CD4-positive, alpha-beta memory T cell (primary cell): ENCODE measurements around the gene ANKRD24. TPM values are rescaled to one million over a fixed set of nuclear protein-coding genes. Genes with fewer than 3 reads are reported as not detected.
"Not testable (repeated sequence)": the region's sequence is repeated elsewhere in the genome, so short reads cannot be mapped to it uniquely, and the experiment has no call there.

ENCODE experiments used
- CTCF ChIA-PET: fragments of 350-600 bp; sonication (Branson Sonifier 250); formaldehyde crosslinking; loops from one replicate; lab custom pipeline; 2021; ENCODE audit warnings: inconsistent platforms; ENCODE audit not compliant: partially characterized antibody; lab: Charles Lee
- POLR2A ChIA-PET: fragments of 350-600 bp; sonication (Branson Sonifier 250); formaldehyde crosslinking; loops from one replicate; lab custom pipeline; 2021; ENCODE audit not compliant: partially characterized antibody; lab: Charles Lee
- DNase-seq, 5 donors: peaks; one replicate each; pipeline versions ENCODE4 v3.0.0 to v3.0.0-alpha.2; 2020 to 2022; ENCODE audit warnings: mixed read lengths in 1 of 5
- H3K27ac ChIP-seq: one replicate; pipeline ENCODE4 v1.7.0; 2013; ENCODE audit warnings: low read depth, low read length
- H3K27me3 ChIP-seq: 2 replicates; pipeline ENCODE4 v1.7.0; 2013; ENCODE audit warnings: mild to moderate bottlenecking, low read length, moderate library complexity; ENCODE audit not compliant: insufficient read depth
- H3K36me3 ChIP-seq: 2 replicates; pipeline ENCODE4 v1.7.0; 2013; ENCODE audit warnings: mild to moderate bottlenecking, low read length, moderate library complexity; ENCODE audit not compliant: insufficient read depth
- H3K4me1 ChIP-seq: 2 replicates; pipeline ENCODE4 v1.7.0; 2013; ENCODE audit warnings: mild to moderate bottlenecking, low read length, moderate library complexity; ENCODE audit not compliant: insufficient read depth
- H3K4me3 ChIP-seq, 2 donors: one replicate each; pipeline ENCODE4 v1.7.0; 2013; ENCODE audit warnings: low read length in 2 of 2, mild to moderate bottlenecking in 1 of 2
- H3K9me3 ChIP-seq, 2 donors: one replicate each; pipeline ENCODE4 v1.7.0; 2013; ENCODE audit warnings: low read length in 2 of 2, control low read depth in 1 of 2; ENCODE audit not compliant: control insufficient read depth in 1 of 2
- H3K27ac Mint-ChIP-seq, 7 donors: one replicate each; pipeline ENCODE4 v1.8.0; 2020 to 2021; ENCODE audit warnings: mixed read lengths in 7 of 7, mild to moderate bottlenecking in 6 of 7, inconsistent platforms in 3 of 7, moderate library complexity in 3 of 7
- H3K27me3 Mint-ChIP-seq, 2 donors: one replicate each; pipeline ENCODE4 v1.8.0; 2020 to 2021; ENCODE audit warnings: mixed read lengths in 2 of 2
- H3K36me3 Mint-ChIP-seq, 2 donors: one replicate each; pipeline ENCODE4 v1.8.0; 2020 to 2021; ENCODE audit warnings: mixed read lengths in 2 of 2, inconsistent platforms in 1 of 2, mild to moderate bottlenecking in 1 of 2
- H3K4me1 Mint-ChIP-seq, 4 donors: one replicate each; pipeline ENCODE4 v1.8.0; 2020 to 2021; ENCODE audit warnings: mixed read lengths in 4 of 4, mild to moderate bottlenecking in 1 of 4
- H3K4me3 Mint-ChIP-seq, 8 donors: one replicate each; pipeline ENCODE4 v1.8.0; 2020 to 2021; ENCODE audit warnings: mixed read lengths in 8 of 8, mild to moderate bottlenecking in 7 of 8, moderate library complexity in 6 of 8, inconsistent platforms in 3 of 8
- H3K9me3 Mint-ChIP-seq, 8 donors: one replicate each; pipeline ENCODE4 v1.8.0; 2020 to 2021; ENCODE audit warnings: mixed read lengths in 8 of 8, mild to moderate bottlenecking in 5 of 8, inconsistent platforms in 3 of 8, moderate library complexity in 1 of 8
- intact Hi-C: fragments of 100-400 bp; cut with micrococcal nuclease; formaldehyde crosslinking; loops from one replicate; pipeline ENCODE4 v1.15.1; 2023
- polyA plus RNA-seq, 2 donors: library from polyadenylated mRNA; unstranded; fragments of 300-500 nt; fragmentation: Illumina TruSeq; gene quantifications; one replicate each; pipeline ENCODE4 v1.2.3, GENCODE V29; 2021
- total RNA-seq, 2 experiments: library from RNA; stranded (reverse); gene quantifications; one replicate each; pipeline ENCODE4 v1.2.3, GENCODE V29; 2021

ANKRD24 gene
- total and polyA plus RNA-seq, 4 experiments from 2014 or later, result 0.20 to 2.9 (median 1.9) TPM; not detected in 1

DNA sequence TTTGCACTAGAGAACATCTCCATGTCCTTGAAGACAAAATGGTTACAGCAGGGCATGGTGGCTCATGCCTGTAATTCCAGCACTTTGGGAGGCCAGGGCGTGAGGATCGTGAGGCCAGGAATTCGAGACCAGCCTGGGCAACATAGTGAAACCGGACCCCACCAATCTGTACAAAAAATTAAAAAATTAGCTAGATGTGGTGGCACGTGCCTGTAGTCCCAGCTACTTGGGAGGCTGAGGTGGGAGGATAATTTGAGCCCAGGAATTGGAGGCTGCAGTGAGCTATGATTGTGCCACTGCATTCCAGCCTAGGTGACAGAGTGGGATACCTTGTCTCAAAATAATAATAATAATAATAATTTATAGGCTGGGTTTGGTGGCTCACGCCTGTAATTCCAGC lies 47.7 kb downstream of the ANKRD24 start:
- H3K27me3 Mint-ChIP-seq, result peaks cover 3 to 12% of the 10 kb centered on the region in 2 donors
- H3K27ac ChIP-seq, H3K9me3 Mint-ChIP-seq, H3K4me3 ChIP-seq, H3K27ac Mint-ChIP-seq, H3K4me1 ChIP-seq, H3K9me3 ChIP-seq, H3K36me3 ChIP-seq, POLR2A ChIA-PET, H3K4me3 Mint-ChIP-seq, DNase-seq, H3K36me3 Mint-ChIP-seq, H3K4me1 Mint-ChIP-seq, CTCF ChIA-PET, intact Hi-C loops: not testable (repeated sequence)
- H3K27me3 ChIP-seq, result peaks cover 13% of the 10 kb centered on the region

DNA sequence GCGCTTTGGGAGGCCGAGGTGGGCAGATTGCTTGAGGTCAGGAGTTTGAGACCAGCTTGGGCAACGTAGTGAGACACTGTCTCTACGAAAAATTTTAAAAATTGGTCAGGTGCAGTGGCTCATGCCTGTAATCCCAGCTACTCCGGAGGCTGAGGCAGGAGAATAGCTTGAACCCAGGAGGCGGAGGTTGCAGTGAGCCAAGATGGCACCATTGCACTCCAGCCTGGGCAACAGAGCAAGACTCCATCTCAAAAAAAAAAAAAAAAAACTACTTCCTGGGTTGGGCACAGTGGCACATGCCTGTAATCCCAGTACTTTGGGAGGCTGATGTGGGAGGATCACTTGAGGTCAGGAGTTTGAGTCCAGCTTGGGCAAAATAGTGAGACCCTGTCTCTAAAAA lies 49.0 kb downstream of the ANKRD24 start:
- H3K27me3 Mint-ChIP-seq, result peaks cover 3 to 12% of the 10 kb centered on the region in 2 donors
- POLR2A ChIA-PET, DNase-seq, H3K27ac ChIP-seq, H3K4me1 Mint-ChIP-seq, H3K4me1 ChIP-seq, H3K9me3 ChIP-seq, H3K27ac Mint-ChIP-seq, H3K4me3 Mint-ChIP-seq, H3K36me3 Mint-ChIP-seq, intact Hi-C loops, H3K36me3 ChIP-seq, H3K4me3 ChIP-seq, H3K9me3 Mint-ChIP-seq: not testable (repeated sequence)
- CTCF ChIA-PET, result interaction anchor here (1.2 kb wide), 1 partner anchor 23 kb away, joined by 4 read pairs; no protein-coding TSS in a partner anchor
- H3K27me3 ChIP-seq, result peaks cover 13% of the 10 kb centered on the region

DNA sequence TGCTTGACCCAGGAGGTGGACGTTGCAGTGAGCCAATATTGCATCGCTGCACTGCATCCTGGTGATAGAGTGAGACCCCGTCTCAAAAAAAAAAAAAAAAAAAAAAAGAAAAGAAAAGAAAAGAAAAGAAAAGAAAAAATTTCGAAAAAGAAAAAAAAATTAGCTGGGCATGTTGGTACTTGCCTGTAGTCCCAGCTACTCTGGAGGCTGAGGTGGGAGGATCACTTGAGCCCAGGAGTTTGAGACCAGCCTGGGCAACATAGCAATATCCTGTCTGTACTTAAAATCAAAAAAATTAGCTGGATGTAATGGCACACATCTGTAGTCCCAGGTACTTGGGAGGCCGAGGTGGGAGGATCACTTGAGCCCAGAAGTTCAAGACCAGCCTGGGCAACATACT lies 49.6 kb downstream of the ANKRD24 start:
- DNase-seq, H3K27ac ChIP-seq, H3K36me3 Mint-ChIP-seq, H3K9me3 Mint-ChIP-seq, H3K9me3 ChIP-seq, H3K27ac Mint-ChIP-seq, H3K4me3 ChIP-seq, intact Hi-C loops, H3K4me1 Mint-ChIP-seq, H3K4me1 ChIP-seq, H3K36me3 ChIP-seq, H3K4me3 Mint-ChIP-seq: not testable (repeated sequence)
- H3K27me3 ChIP-seq, result peaks cover 13% of the 10 kb centered on the region
- ChIA-PET CTCF (interaction anchor here (0.7 to 1.8 kb wide), 5 partner anchors 10 to 293 kb away, joined by 3 to 7 read pairs (median 4); no protein-coding TSS in a partner anchor), POLR2A (interaction anchor here (1.1 kb wide), 1 partner anchor 15 kb away, joined by 5 read pairs; the partner anchor contains the start of gene YJU2)
- H3K27me3 Mint-ChIP-seq, result peaks cover 3 to 12% of the 10 kb centered on the region in 2 donors

DNA sequence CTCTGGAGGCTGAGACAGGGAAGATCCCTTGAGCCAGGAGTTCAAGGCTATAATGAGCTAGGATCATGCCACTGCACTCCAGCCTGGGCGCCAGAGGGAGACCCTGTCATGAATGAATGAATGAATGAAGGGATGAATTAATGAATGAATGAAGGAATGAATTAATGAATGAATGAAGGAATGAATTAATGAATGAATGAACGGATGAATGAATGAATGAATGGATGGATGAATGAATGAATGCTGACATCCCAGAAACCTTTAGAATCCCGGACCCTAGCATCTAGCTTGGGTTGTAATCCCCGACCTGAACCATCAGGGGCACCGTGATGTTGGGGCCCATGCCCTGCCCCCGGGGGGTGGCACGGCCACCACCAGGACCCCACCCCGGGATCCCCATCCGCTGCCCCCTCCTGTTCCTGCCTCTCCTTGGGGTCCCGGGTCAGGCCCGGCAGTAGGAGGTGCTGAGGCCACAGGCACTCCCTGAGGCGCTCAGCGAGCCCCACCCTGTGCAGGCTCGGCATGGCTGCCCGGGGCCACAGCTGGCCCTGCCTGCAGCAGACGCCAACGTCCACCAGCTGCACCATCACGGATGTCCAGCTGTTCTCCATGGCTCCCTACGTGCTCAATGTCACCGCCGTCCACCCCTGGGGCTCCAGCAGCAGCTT lies 50.3 kb downstream of the ANKRD24 start:
- DNase-seq, result no peak
- Histone ChIP-seq H3K9me3 (no peaks in the 10 kb centered on the region), H3K27me3 (peaks cover 13% of the 10 kb centered on the region), H3K27ac (no peak overlapping the region), H3K4me3 (no peak overlapping the region), H3K4me1 (no peaks in the 10 kb centered on the region), H3K36me3 (no peaks in the 10 kb centered on the region)
- ChIA-PET CTCF (interaction anchor here (0.7 to 1.8 kb wide), 6 partner anchors 10 to 292 kb away, joined by 3 to 7 read pairs (median 4); no protein-coding TSS in a partner anchor), POLR2A (interaction anchor here (1.1 kb wide), 1 partner anchor 14 kb away, joined by 5 read pairs; the partner anchor contains the start of gene YJU2)
- Mint-ChIP-seq H3K36me3 (no peaks in the 10 kb centered on the region), H3K27ac (no peak overlapping the region), H3K4me1 (no peaks in the 10 kb centered on the region), H3K27me3 (peaks cover 3 to 12% of the 10 kb centered on the region in 2 donors), H3K4me3 (no peak overlapping the region), H3K9me3 (no peaks in the 10 kb centered on the region)
- intact Hi-C loops, result no loop called here

DNA sequence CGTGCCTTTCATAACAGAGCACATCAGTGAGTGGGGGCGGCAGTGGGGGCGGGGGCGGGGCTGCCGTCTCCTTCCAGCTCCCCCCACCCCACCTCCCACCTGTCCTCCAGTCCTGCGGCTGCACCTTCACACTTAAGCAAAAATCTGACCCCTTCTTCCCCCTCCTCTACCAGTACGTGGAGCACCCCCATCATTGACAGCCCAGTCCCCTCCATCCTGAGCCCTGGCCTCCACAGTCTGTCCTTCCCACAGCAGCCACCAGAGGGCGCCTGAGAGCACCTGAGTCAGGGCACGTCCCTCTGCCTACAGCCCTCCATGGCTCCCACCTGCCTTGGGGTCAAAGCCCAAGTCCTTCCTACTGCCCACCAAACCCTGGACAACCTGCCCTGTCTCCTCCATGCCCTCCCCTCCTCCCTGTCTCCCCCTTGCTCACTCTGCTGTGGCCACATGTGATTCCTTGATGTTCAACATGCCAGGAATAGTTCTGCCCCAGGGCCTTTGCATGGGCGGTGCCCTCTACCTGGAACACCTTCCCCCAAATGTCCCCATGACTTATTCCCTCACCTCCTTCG lies 50.9 kb downstream of the ANKRD24 start:
- H3K9me3 ChIP-seq, result no peaks in the 10 kb centered on the region
- Mint-ChIP-seq H3K27me3 (peaks cover 3 to 12% of the 10 kb centered on the region in 2 donors), H3K4me1 (no peaks in the 10 kb centered on the region), H3K9me3 (no peaks in the 10 kb centered on the region), H3K4me3 (no peak overlapping the region), H3K27ac (peak overlapping the region in 1 of 7 donors; percentile 8), H3K36me3 (no peaks in the 10 kb centered on the region)
- CTCF ChIA-PET, result interaction anchor here (1.0 to 1.8 kb wide), 4 partner anchors 11 to 292 kb away, joined by 3 to 7 read pairs (median 4); no protein-coding TSS in a partner anchor
- intact Hi-C loops, result no loop called here
- no peaks in the 10 kb centered on the region for H3K36me3 ChIP-seq
- no peaks in the 10 kb centered on the region for H3K4me1 ChIP-seq
- POLR2A ChIA-PET, result interaction anchor here (1.1 to 1.2 kb wide), 2 partner anchors 13 to 14 kb away, joined by 3 to 5 read pairs; partner anchors contain the start of gene YJU2
- no peak overlapping the region for H3K27ac ChIP-seq
- no peak overlapping the region for H3K4me3 ChIP-seq
- peak; percentile 37 to 56 (median 46) for DNase-seq
- H3K27me3 ChIP-seq, result peaks cover 9% of the 10 kb centered on the region

DNA sequence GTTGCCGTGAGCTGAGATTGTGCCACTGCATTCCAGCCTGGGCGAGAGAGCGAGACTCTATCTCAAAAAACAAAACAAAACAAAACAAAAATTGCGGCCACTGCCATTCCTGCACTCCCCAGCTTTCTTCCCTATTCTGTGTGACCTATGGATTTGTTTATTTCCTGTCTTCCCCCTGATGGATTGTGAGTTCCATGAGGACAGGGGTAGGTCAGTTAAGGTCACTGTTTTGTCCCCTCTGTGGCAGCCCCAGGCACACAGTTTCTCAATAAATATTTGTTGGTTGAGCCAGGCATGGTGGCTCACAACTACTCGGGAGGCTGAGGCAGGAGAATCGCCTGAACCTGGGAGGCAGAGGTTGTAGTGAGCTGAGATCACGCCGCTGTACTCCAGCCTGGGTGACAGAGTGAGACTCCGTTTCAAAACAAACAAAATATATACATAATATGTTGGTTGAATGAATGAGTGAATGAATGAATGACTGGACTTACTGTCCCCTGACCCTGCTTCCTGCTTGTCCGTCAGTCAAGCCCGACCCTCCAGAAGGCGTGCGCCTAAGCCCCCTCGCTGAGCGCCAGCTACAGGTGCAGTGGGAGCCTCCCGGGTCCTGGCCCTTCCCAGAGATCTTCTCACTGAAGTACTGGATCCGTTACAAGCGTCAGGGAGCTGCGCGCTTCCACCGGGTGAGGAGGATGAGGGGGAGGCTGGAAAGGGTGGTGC lies 51.8 kb downstream of the ANKRD24 start:
- Mint-ChIP-seq H3K36me3 (no peaks in the 10 kb centered on the region), H3K4me1 (no peaks in the 10 kb centered on the region), H3K4me3 (no peak overlapping the region), H3K9me3 (no peaks in the 10 kb centered on the region), H3K27me3 (peaks cover 3 to 12% of the 10 kb centered on the region in 2 donors), H3K27ac (no peak overlapping the region)
- no peak for DNase-seq
- ChIA-PET CTCF (interaction anchor here (1.0 to 1.3 kb wide), 2 partner anchors 15 to 291 kb away, joined by 3 read pairs; no protein-coding TSS in a partner anchor), POLR2A (interaction anchor here (1.2 kb wide), 1 partner anchor 12 kb away, joined by 3 read pairs; the partner anchor contains the start of gene YJU2)
- no peaks in the 10 kb centered on the region for H3K36me3 ChIP-seq
- intact Hi-C loops, result no loop called here
- H3K4me1 ChIP-seq, result no peaks in the 10 kb centered on the region
- H3K4me3 ChIP-seq, result no peak overlapping the region
- H3K27me3 ChIP-seq, result no peaks in the 10 kb centered on the region
- H3K27ac ChIP-seq, result no peak overlapping the region
- no peaks in the 10 kb centered on the region for H3K9me3 ChIP-seq

DNA sequence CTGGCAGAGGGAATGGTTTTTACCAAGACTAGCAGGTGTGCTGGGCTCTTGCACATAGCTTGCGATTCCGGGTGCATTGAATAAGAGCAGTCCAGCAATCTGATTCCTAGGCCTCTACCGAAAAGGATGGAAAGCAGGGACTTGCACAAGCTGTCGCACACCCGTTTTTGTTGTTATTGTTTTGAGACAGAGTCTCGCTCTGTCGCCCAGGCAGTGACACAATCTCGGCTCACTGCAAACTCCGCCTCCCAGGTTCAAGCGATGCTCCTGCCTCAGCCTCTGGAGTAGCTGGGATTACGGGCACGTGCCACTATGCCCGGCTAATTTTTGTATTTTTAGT lies 52.3 kb downstream of the ANKRD24 start:
- POLR2A ChIA-PET, result no interaction called here
- no peak overlapping the region for H3K4me3 Mint-ChIP-seq

More for the DNA sequence above, 52.3 kb downstream of the ANKRD24 start:
- Histone ChIP-seq H3K36me3 (no peaks in the 10 kb centered on the region), H3K27ac (no peak overlapping the region), H3K4me3 (no peak overlapping the region), H3K4me1 (no peaks in the 10 kb centered on the region), H3K27me3 (no peaks in the 10 kb centered on the region), H3K9me3 (no peaks in the 10 kb centered on the region)
- intact Hi-C loops, result no loop called here
- no peaks in the 10 kb centered on the region for H3K9me3 Mint-ChIP-seq
- H3K27ac Mint-ChIP-seq, result no peak overlapping the region
- no peaks in the 10 kb centered on the region for H3K36me3 Mint-ChIP-seq
- H3K27me3 Mint-ChIP-seq, result peaks cover 3 to 9% of the 10 kb centered on the region in 2 donors
- CTCF ChIA-PET, result interaction anchor here (0.6 to 1.3 kb wide), 3 partner anchors 14 to 290 kb away, joined by 3 read pairs; no protein-coding TSS in a partner anchor
- H3K4me1 Mint-ChIP-seq, result no peaks in the 10 kb centered on the region
- no peak for DNase-seq
